Right lobe of liver (tissue), 6 donors: ENCODE data around the gene ANKS1B. TPM values are rescaled to one million over a fixed set of nuclear protein-coding genes. Genes with fewer than 3 reads are reported as not detected.

Experiments used
- ATAC-seq, 4 donors: fragments of 200-7000 bp; cut with Tn5 transposase; one replicate each; pipeline ENCODE4 v1.9.1; 2020; ENCODE audit warnings: mild to moderate bottlenecking in 4 of 4, moderate library complexity in 4 of 4
- DNase-seq, 3 donors: peaks; one replicate each; pipeline ENCODE4 v3.0.0-alpha.2; 2020
- H3K27ac ChIP-seq, 3 donors: fragments of 200-600 bp; one replicate each; pipeline ENCODE4 v1.8.0; 2022
- H3K27me3 ChIP-seq, 2 donors: fragments of 200-600 bp; one replicate each; pipeline ENCODE4 v1.8.0; 2022
- H3K36me3 ChIP-seq, 4 donors: fragments of 200-600 bp; sonication (generic) in 1 of 4; one replicate each; pipeline versions ENCODE4 v1.5.1 to v1.8.0; 2017 to 2022; ENCODE audit warnings: control low read depth in 1 of 4
- H3K4me1 ChIP-seq, 4 donors: fragments of 200-600 bp; sonication (generic) in 1 of 4; one replicate each; pipeline versions ENCODE4 v1.5.1 to v1.8.0; 2017 to 2022; ENCODE audit warnings: control low read depth in 1 of 4
- H3K4me3 ChIP-seq, 3 donors: fragments of 200-600 bp; one replicate each; pipeline ENCODE4 v1.8.0; 2022
- H3K9me3 ChIP-seq, 4 donors: fragments of 200-600 bp; sonication (generic) in 1 of 4; one replicate each; pipeline versions ENCODE4 v1.5.1 to v1.8.0; 2017 to 2022; ENCODE audit warnings: control low read depth in 1 of 4
- POLR2A ChIP-seq: fragments of 450-650 bp; IDR thresholded peaks from one replicate; pipeline ENCODE4 v1.6.1; 2017; ENCODE audit warnings: antibody characterized with exemption, mild to moderate bottlenecking
- WGBS: methylation state at CpG from one replicate; pipeline ENCODE4 v1.1.6; 2018; ENCODE audit warnings: low coverage, low lambda C conversion rate; ENCODE audit not compliant: insufficient coverage; ENCODE audit errors: missing lambda C conversion rate; 5-methylcytosine and 5-hydroxymethylcytosine counted together
- intact Hi-C, 2 donors: fragments of 100-400 bp; cut with DNase I; formaldehyde crosslinking; loops; one replicate each; pipeline versions ENCODE4 v1.11.2 to v1.14.1; 2022
- total RNA-seq, 6 experiments: library from RNA; depleted of rRNA in 2 of 6; stranded (reverse); fragments of >200 nt in 2 of 6; fragmentation: NEBNext Ultra II Directional in 3 of 6; extraction: Animal tissue kit (Norgen Biotek cat#: 25700) in 3 of 6; gene quantifications; one replicate each; pipeline versions ENCODE4 v1.1.0 to v1.2.4, GENCODE V29; 2016 to 2023
- TF ChIP-seq, protein P1 (sequence below), 4 donors: fragments of 200-600 bp in 3 of 4; fragments of 450-650 bp in 1 of 4; IDR thresholded peaks; one replicate each; pipeline versions ENCODE4 v1.5.1 to v1.8.0; 2016 to 2022; ENCODE audit warnings: antibody characterized with exemption in 4 of 4, mild to moderate bottlenecking in 2 of 4
- donor health status: DM: no; HTN: yes; CAD: no.
- donor health status: DM: no; HTN: no; CAD: no.
- donor health status: DM: no; HTN: no; CAD: no.
- donor health status: DM: no; HTN: yes; CAD: no.
- donor health status: DM: no; HTN: yes; CAD: no.

Gene ANKS1B
- total RNA-seq, 6 experiments from 2014 or later, result 0.17 to 1.9 (median 0.44) TPM; not detected in 1

DNA sequence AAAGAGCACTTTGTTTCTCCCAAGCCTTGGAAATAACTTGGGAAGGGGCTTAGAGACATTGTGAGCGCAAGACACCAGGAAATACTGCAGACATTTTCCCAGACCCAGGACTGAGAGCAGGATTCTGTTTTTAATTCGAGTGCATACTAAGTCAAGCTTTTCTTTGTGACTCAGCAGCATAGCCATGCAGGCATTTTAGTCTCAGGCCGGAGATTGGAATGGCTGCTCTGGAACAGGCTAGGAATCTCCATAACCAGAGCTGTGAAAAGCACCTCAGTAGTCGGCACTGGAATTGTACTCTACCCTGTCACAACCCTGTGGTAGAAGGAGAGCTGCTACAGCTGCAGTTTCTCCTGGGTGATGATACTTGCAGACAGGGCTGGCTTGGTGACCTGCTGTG is 366.1 kb downstream of the ANKS1B start:
- Histone ChIP-seq H3K36me3 (no peaks in the 10 kb centered on the region), H3K9me3 (no peaks in the 10 kb centered on the region), H3K27ac (no peak overlapping the region), H3K27me3 (no peaks in the 10 kb centered on the region), H3K4me3 (no peak overlapping the region), H3K4me1 (no peaks in the 10 kb centered on the region)
- intact Hi-C loops, result no loop called here
- no peak for DNase-seq
- no peak for ATAC-seq
- WGBS, result 64% methylated on average over 2 of the region's 4 CpGs
- TF ChIP-seq, protein P1, sequence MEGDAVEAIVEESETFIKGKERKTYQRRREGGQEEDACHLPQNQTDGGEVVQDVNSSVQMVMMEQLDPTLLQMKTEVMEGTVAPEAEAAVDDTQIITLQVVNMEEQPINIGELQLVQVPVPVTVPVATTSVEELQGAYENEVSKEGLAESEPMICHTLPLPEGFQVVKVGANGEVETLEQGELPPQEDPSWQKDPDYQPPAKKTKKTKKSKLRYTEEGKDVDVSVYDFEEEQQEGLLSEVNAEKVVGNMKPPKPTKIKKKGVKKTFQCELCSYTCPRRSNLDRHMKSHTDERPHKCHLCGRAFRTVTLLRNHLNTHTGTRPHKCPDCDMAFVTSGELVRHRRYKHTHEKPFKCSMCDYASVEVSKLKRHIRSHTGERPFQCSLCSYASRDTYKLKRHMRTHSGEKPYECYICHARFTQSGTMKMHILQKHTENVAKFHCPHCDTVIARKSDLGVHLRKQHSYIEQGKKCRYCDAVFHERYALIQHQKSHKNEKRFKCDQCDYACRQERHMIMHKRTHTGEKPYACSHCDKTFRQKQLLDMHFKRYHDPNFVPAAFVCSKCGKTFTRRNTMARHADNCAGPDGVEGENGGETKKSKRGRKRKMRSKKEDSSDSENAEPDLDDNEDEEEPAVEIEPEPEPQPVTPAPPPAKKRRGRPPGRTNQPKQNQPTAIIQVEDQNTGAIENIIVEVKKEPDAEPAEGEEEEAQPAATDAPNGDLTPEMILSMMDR (IDR thresholded peaks at IDR 0.05), result no peak
- no peak for TF ChIP-seq POLR2A

DNA sequence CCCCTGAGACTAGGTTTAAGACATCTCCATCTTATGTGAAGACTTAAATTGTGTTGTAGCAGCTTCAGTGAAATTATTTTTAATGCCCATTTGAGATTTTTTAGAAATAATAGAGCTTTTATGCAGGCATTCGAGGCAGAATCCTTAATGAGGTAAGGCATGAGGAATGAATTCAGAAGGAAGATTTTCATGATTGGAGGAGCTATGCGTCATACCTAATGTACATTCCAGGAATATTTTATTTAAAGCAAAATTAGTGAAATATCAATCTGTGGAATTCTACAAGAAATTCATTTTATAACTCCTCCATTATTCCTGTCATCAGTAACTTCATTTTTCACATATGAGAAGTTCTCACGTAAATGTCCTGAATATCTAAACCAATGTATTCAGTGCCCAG is 373.1 kb downstream of the ANKS1B start:
- Histone ChIP-seq H3K9me3 (no peaks in the 10 kb centered on the region), H3K4me3 (no peak overlapping the region), H3K27ac (no peak overlapping the region), H3K27me3 (no peaks in the 10 kb centered on the region), H3K36me3 (no peaks in the 10 kb centered on the region), H3K4me1 (no peaks in the 10 kb centered on the region)
- TF ChIP-seq, protein P1 (IDR thresholded peaks at IDR 0.05), result no peak
- TF ChIP-seq POLR2A, result no peak
- intact Hi-C loops, result no loop called here
- DNase-seq, result no peak
- WGBS, result 56% methylated on average over 3 of the region's 3 CpGs
- no peak for ATAC-seq

DNA sequence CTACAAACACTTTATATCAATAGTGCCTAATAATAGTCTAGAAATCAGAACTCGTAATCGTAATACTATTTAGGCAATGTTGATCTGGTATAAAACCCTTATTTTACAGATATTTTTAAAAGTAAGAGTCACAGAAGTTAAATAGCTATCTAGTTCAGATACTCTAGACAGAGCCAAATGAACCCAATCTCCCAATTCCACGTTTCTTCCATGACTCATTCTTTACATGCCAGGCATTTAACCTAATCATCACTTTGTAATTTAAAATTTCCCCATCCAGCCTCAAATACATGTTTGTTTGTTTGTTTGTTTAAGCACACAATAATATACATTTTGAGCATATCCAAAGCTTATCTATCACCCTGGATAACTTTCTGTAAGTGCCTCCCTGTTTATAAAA is 373.6 kb downstream of the ANKS1B start:
- H3K4me3 ChIP-seq, result no peak overlapping the region
- no peak for DNase-seq
- intact Hi-C loops, result no loop called here
- no peak for ATAC-seq
- H3K36me3 ChIP-seq, result no peaks in the 10 kb centered on the region
- no peaks in the 10 kb centered on the region for H3K27me3 ChIP-seq
- no peak overlapping the region for H3K27ac ChIP-seq
- 29% methylated on average over 3 of the region's 3 CpGs for WGBS
- no peaks in the 10 kb centered on the region for H3K9me3 ChIP-seq
- TF ChIP-seq, protein P1 (IDR thresholded peaks at IDR 0.05), result no peak
- TF ChIP-seq POLR2A, result no peak
- H3K4me1 ChIP-seq, result no peaks in the 10 kb centered on the region

DNA sequence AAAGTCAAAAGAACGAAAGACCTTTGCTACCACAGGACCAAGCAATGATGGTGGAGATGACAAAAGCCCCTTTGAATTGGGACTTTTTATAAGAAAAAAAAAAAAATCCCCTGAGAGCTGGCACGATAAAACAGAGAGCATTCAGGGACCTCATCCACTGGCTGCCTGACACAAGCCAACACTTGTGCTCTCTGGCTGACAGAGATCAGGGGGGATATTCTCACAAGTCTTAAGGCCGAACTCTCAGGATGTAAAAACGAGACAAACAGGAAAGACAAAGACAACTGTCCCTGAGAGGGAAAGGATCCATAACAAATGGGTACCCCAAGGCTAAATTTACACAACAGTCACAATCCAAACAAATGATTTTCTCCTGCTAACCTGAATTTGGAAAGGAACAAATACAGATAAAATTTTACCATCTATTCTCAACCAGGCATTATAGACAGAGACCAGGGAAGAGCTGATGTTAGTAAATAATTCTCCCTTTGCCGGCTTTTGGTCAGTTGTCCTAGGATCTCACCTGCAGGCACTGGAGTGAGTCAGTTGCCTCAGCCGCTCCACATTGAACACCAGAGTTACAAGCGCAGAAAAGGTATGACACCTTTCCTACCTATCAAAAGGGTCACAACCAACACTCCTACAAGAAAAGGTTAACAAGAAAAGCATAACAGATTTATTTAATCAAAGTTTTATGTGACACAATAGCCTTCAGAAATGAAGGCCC is 375.1 kb downstream of the ANKS1B start:
- ATAC-seq (no peak), DNase-seq (no peak)
- Histone ChIP-seq H3K36me3 (no peaks in the 10 kb centered on the region), H3K9me3 (no peaks in the 10 kb centered on the region), H3K4me1 (no peaks in the 10 kb centered on the region), H3K27me3 (no peaks in the 10 kb centered on the region), H3K4me3 (no peak overlapping the region), H3K27ac (no peak overlapping the region)
- TF ChIP-seq POLR2A, result no peak
- TF ChIP-seq, protein P1 (IDR thresholded peaks at IDR 0.05), result no peak
- WGBS, result 40% methylated on average over 7 of the region's 7 CpGs
- intact Hi-C loops, result no loop called here
